Measurements from ENCODE around the gene BEGAIN. TPM values are rescaled to one million over a fixed set of nuclear protein-coding genes. Genes with fewer than 3 reads are reported as not detected.
A peak's percentile ranks its signal among the peaks of the same experiment; 100 is the strongest.

BEGAIN gene
- total RNA-seq, 1 donor from 2014 or later = 7.0 TPM

GRCh38 chr14:100573002-100573756 is 14.0 kb downstream of the BEGAIN start:
- Mint-ChIP-seq H3K4me3 (ENCODE audit: unreplicated experiment) (no peak overlapping the region), H3K4me1 (ENCODE audit: low read depth, unreplicated experiment) (peaks cover 11% of the 10 kb centered on the region), H3K9me3 (ENCODE audit: unreplicated experiment) (no peaks in the 10 kb centered on the region), H3K27me3 (ENCODE audit: unreplicated experiment) (peaks cover 10% of the 10 kb centered on the region), H3K27ac (ENCODE audit: unreplicated experiment) (peak overlapping the region; percentile 59), H3K36me3 (ENCODE audit: unreplicated experiment) (no peaks in the 10 kb centered on the region)
- TF ChIP-seq CTCF (IDR thresholded peaks at IDR 0.05; ENCODE audit: partially characterized antibody, unreplicated experiment) = no peak
- DNase-seq = no peak

GRCh38 chr14:100572543-100572942 is 14.7 kb downstream of the BEGAIN start:
- Mint-ChIP-seq H3K27ac (ENCODE audit: unreplicated experiment) (peak overlapping the region; percentile 59), H3K4me3 (ENCODE audit: unreplicated experiment) (no peak overlapping the region), H3K4me1 (ENCODE audit: low read depth, unreplicated experiment) (peaks cover 11% of the 10 kb centered on the region)

GRCh38 chr14:100571837-100572236 is 15.4 kb downstream of the BEGAIN start:
- H3K27me3 Mint-ChIP-seq (ENCODE audit: unreplicated experiment) = peaks cover 10% of the 10 kb centered on the region
- H3K27ac Mint-ChIP-seq (ENCODE audit: unreplicated experiment) = no peak overlapping the region
- peaks cover 11% of the 10 kb centered on the region for H3K4me1 Mint-ChIP-seq (ENCODE audit: low read depth, unreplicated experiment)
- H3K9me3 Mint-ChIP-seq (ENCODE audit: unreplicated experiment) = no peaks in the 10 kb centered on the region
- no peaks in the 10 kb centered on the region for H3K36me3 Mint-ChIP-seq (ENCODE audit: unreplicated experiment)
- no peak overlapping the region for H3K4me3 Mint-ChIP-seq (ENCODE audit: unreplicated experiment)
- DNase-seq = no peak
- TF ChIP-seq CTCF (IDR thresholded peaks at IDR 0.05; ENCODE audit: partially characterized antibody, unreplicated experiment) = no peak

More at GRCh38 chr14:100572543-100572942, 14.7 kb downstream of the BEGAIN start:
- Mint-ChIP-seq H3K9me3 (ENCODE audit: unreplicated experiment) (no peaks in the 10 kb centered on the region), H3K36me3 (ENCODE audit: unreplicated experiment) (no peaks in the 10 kb centered on the region), H3K27me3 (ENCODE audit: unreplicated experiment) (peaks cover 10% of the 10 kb centered on the region)
- no peak for DNase-seq
- no peak for TF ChIP-seq CTCF (IDR thresholded peaks at IDR 0.05; ENCODE audit: partially characterized antibody, unreplicated experiment)

- no peaks in the 10 kb centered on the region for H3K9me3 Mint-ChIP-seq (ENCODE audit: unreplicated experiment)
- no peak overlapping the region for H3K4me3 Mint-ChIP-seq (ENCODE audit: unreplicated experiment)
- no peaks in the 10 kb centered on the region for H3K36me3 Mint-ChIP-seq (ENCODE audit: unreplicated experiment)
- peaks cover 10% of the 10 kb centered on the region for H3K27me3 Mint-ChIP-seq (ENCODE audit: unreplicated experiment)
- H3K4me1 Mint-ChIP-seq (ENCODE audit: low read depth, unreplicated experiment) = peaks cover 11% of the 10 kb centered on the region
- no peak overlapping the region for H3K27ac Mint-ChIP-seq (ENCODE audit: unreplicated experiment)
- DNase-seq = no peak
- TF ChIP-seq CTCF (IDR thresholded peaks at IDR 0.05; ENCODE audit: partially characterized antibody, unreplicated experiment) = no peak
These were observed 16.3 kb downstream of the BEGAIN start for GRCh38 chr14:100570726-100571454.
